COR-L47 (cell line): Measurements from ENCODE around the gene PTPN13.

Experiments
- DNase-seq: peaks from one replicate; lab custom pipeline; 2025; lab: John Stamatoyannopoulos, UW

PTPN13 gene

DNA sequence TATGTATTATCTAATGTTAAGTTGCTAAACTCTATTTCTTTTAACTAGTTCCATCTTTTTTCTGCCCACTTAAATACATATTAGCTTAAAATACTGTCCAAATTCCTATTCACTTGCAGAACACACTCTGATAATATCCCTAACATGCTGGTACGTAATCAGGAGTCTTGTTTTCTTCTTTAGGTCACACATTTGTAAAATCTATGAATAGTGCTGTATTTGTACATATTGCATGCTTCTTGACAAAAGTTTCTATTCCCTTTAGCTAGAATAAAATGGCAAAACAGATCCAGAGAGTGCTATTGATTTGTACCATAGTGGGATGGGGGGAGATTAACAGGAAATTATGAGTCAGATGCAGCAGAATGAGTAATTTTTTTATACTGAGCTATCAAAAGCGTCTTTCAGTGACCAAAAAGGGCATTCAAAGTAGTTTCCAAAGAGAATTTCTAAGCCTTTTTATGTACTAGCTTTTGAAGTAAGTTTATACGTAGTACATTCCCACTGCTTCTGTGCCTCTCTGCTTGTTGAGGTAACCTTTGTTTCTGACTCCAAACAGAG is 126.5 kb downstream of the PTPN13 start:
- no peak for DNase-seq

GRCh38 chr4:86721412-86721811 is 127.3 kb downstream of the PTPN13 start:
- DNase-seq = no peak

- DNase-seq = no peak
These were observed 136.2 kb downstream of the PTPN13 start for GRCh38 chr4:86730310-86730709.

GRCh38 chr4:86737244-86737643 is 143.1 kb downstream of the PTPN13 start:
- DNase-seq = no peak

- no peak for DNase-seq
These were observed 147.7 kb downstream of the PTPN13 start for GRCh38 chr4:86741846-86742245.

GRCh38 chr4:86744570-86744969 is 150.5 kb downstream of the PTPN13 start:
- DNase-seq = no peak

- DNase-seq = no peak
These were observed 155.0 kb downstream of the PTPN13 start for GRCh38 chr4:86749121-86749520.

DNA sequence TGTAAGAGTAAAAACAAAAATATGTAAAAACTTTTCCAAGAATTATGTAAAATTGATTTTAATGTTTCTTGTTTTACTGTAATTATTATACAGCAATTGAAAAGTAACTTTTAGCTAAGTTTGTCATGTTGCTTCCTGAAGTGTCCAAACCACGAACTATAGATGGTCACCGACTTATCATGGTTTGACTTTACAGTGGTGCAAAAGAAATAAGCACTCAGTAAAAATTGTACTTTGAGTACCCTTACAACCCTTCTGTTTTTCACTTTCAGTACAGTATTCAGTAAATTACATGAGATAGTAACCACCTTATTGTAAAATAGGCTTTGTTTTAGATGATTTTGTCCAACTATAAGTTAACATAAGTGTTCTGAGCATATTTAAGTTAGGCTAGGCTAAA is 161.3 kb downstream of the PTPN13 start:
- no peak for DNase-seq

DNA sequence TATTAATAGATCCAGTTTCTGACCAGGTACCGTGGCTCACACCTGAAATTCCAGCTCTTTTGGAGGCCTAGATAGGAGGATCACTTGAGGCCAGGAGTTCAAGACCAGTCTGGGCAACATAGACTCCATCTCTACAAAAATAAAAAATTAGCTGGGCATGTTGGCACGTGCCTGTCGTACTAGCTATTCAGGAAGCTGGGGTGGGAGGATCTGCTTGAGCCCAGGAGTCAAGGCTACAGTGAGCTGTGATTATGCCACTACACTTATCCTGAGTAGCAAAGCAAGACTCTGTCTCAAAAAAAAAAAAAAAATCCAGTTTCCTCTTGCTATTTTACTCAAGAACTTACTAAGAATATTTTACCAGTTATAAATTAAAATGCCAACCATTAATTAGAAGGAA is 163.4 kb downstream of the PTPN13 start:
- no peak for DNase-seq

- no peak for DNase-seq
These were observed 165.2 kb downstream of the PTPN13 start for GRCh38 chr4:86759298-86759697.

- no peak for DNase-seq
These were observed 168.5 kb downstream of the PTPN13 start for GRCh38 chr4:86762649-86763048.

DNA sequence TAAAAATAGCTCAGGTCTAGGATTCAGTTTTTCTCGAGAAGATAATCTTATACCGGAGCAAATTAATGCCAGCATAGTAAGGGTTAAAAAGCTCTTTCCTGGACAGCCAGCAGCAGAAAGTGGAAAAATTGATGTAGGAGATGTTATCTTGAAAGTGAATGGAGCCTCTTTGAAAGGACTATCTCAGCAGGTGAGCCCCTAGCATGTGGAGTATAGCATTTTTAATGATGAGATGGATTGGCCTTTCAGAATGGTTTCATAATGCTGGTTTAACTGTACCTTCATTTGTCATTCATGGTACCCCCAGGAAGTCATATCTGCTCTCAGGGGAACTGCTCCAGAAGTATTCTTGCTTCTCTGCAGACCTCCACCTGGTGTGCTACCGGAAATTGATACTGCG is 175.7 kb downstream of the PTPN13 start:
- DNase-seq = no peak

GRCh38 chr4:86771141-86771540 is 177.0 kb downstream of the PTPN13 start:
- no peak for DNase-seq

GRCh38 chr4:86775061-86775460 is 180.9 kb downstream of the PTPN13 start:
- DNase-seq = no peak

- no peak for DNase-seq
These were observed 184.1 kb downstream of the PTPN13 start for GRCh38 chr4:86778175-86778574.

DNA sequence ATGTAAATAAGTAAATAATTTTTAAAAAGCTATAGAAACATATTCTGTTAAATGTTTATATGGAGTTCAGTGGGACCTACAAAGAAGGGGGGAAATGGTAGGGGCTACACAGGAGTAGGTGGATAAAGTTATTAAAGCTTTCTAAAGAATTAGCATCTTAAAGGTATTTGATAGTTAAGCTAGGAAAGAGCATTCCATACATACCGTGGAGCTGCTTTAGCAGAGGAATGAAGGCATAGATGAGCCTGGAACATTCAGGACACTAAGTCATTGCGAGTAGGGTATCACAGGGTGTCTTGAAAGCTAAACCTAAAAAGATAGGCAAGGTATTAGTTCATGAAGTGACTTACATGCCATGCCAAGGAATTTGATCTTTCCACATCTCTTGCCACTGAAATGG is 194.7 kb downstream of the PTPN13 start:
- no peak for DNase-seq

- no peak for DNase-seq
These were observed 197.0 kb downstream of the PTPN13 start for GRCh38 chr4:86791126-86791525.

GRCh38 chr4:86809809-86810208 is 215.7 kb downstream of the PTPN13 start:
- DNase-seq = no peak

- DNase-seq = no peak
These were observed 216.7 kb downstream of the PTPN13 start for GRCh38 chr4:86810847-86811246.

DNA sequence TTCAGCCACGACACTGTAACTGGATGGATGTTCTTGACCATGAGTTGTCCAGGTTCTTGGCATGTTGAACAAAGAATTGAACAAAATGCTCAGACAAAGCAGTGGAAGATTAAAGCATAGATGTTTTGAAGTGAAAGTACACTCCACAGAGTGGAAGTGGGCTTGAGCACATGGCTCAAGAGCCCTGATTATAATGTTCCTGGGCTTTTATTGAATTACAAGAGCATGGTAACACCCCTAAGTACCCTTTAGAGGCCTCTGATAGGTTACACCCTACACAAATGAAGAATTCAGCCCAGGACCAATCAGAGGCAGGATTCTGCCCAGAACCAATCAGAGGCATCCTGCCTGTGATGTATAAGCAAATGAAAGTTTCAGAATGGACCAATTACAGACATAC is 221.5 kb downstream of the PTPN13 start:
- no peak for DNase-seq

DNA sequence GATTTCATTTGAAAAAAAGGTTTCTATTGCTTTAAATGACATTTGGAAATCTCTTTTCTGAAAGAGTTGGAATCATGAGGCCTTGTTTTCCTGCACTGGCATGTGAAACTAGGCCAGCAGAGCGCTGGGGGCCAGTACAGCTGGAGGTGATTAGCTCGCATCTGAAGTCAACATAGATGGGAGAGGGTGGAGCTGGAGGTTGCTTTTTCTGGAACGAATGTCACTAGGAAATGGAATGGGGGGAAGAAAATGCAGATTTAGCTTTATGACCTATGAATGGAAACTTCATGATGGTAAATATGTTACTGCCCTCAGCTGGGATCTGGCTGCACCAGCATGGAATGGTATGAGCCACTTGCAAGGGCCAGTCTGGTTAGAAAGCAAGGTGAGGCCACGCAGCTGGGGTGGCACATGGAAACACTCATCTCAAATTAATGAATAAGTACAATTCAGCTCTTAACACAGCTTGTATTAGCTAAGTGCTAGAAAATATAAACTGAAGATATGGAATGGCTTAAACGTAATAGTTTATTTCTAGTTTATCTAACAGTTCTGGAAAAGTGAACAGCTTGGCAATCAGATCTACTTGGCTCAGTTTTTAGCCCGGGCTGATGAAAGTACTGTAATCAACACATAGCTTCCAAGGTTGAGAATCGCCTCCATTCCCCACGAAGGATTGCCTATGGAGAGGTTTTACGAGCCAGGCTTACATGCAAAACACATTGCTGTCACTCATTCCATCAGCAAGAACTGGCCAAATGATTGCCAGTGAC is 222.6 kb downstream of the PTPN13 start:
- no peak for DNase-seq

DNA sequence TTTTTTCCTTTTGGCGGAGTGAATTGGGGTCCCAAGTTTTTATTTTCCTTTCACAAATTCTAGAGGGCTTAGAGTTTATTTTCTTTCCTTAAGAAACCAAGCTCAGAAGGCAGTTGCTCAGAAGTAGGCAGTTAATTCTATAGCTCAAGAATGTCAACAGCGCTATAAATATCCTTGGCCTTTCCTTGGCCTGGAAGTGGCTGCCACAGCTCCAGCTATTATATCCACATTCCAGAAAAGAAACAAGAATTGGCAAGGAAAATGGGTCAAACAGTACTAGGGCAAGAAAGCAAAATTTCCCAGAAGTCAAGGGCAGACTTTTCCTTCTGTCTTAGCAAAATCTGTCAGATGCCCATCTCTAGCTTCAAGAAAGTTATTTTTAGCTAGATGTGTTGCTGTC is 224.1 kb downstream of the PTPN13 start:
- no peak for DNase-seq

- DNase-seq = no peak
These were observed 224.7 kb downstream of the PTPN13 start for GRCh38 chr4:86818841-86819240.

DNA sequence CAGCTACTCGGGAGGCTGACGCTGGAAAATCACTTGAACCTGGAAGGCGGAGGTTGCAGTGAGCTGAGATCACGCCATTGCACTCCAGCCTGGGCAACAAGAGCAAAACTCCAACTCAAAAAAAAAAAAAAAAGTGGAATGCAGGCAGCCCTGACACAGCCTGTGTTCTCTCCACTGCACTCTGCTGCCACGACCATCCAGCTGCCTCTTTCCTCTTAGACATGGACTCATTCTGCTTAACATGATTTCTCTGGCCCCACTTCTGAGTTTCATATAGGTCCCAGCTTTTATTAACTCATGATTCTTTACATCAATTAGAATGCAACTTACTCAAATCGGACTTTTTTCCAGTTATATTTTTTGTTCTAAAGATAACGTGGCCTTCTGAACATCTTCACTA is 225.4 kb downstream of the PTPN13 start:
- DNase-seq = no peak
